C4-2B (cell line): ENCODE results near the gene MRPL14.

Source experiments
- ZFX ChIP-seq: fragments of 450-650 bp; IDR thresholded peaks from 2 replicates; pipeline ENCODE4 v1.6.1; 2017
- TF ChIP-seq, protein P1 (sequence below): fragments of 450-650 bp; conservative IDR thresholded peaks from 2 replicates; pipeline ENCODE4 v1.5.1; 2017; ENCODE audit warnings: mild to moderate bottlenecking

DNA sequence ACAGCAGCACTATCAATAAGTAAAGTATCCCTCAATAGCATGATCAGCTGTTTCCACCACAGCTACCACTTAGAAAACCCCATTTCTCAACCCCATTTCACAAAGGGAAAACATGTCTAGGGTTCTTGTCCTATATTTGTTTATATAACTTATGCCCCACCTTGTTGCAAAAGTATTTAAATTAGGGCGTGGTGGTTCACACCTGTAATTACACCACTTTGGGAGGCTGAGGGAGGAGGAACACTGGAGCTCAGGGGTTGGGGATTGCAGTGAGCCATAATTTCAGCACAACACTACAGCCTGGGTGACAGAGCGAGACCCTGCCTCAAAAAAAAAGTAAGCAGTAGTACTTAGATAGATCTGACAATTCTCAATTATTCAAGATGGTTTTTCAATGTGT is 3.7 kb downstream of the MRPL14 start:
- TF ChIP-seq, protein P1, sequence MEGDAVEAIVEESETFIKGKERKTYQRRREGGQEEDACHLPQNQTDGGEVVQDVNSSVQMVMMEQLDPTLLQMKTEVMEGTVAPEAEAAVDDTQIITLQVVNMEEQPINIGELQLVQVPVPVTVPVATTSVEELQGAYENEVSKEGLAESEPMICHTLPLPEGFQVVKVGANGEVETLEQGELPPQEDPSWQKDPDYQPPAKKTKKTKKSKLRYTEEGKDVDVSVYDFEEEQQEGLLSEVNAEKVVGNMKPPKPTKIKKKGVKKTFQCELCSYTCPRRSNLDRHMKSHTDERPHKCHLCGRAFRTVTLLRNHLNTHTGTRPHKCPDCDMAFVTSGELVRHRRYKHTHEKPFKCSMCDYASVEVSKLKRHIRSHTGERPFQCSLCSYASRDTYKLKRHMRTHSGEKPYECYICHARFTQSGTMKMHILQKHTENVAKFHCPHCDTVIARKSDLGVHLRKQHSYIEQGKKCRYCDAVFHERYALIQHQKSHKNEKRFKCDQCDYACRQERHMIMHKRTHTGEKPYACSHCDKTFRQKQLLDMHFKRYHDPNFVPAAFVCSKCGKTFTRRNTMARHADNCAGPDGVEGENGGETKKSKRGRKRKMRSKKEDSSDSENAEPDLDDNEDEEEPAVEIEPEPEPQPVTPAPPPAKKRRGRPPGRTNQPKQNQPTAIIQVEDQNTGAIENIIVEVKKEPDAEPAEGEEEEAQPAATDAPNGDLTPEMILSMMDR = no peak
- no peak for TF ChIP-seq ZFX
